Measurements from ENCODE around the gene TAX1BP1.
"Not testable (repeated sequence)": the region's sequence is repeated elsewhere in the genome, so short reads cannot be mapped to it uniquely, and the experiment has no call there.

Gene TAX1BP1

DNA sequence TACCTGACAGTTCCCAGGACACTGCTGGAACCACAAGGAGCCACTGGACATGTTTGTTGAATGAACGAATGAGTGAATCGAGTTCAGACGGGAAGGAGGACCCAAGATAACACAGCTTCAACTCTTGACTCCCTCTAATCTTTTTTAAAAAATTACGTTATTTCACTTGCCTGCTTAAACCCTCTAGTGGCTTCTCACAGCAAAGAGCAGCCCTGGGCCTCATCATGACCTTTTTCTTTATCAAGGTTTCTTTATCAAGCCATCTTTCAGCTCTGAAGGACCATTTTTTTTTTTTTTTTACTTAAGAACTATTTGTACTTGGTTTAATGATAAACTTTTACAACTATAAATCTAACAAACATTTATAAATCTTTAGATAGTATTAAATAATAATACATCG is 110.6 kb downstream of the TAX1BP1 start:
- no peak for DNase-seq

DNA sequence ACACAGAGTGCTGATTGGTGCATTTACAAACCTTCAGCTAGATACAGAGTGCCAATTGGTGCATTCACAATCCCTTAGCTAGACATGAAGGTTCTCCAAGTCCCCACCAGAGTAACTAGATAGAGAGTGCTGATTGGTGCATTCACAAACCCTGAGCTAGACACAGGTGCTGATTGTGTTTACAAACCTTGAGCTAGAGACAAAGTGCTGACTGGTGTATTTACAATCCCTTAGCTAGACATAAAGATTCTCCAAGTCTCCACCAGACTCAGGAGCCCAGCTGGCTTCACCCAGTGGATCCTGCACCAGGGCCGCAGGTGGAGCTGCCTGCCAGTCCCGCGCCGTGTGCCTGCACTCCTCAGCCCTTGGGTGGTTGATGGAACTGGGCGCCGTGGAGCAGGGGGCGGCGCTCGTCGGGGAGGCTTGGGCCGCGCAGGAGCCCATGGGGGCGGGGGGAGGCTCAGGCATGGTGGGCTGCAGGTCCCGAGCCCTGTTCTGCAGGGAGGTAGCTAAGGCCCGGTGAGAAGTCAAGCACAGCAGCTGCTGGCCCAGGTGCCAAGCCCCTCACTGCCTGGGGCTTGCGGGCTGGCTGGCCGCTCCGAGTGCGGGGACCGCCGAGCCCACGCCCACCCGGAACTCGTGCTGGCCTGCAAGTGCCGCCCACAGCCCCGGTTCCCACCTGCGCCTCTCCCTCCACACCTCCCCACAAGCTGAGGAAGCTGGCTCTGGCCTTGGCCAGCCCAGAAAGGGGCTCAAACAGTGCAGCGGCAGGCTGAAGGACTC is 116.9 kb downstream of the TAX1BP1 start:
- DNase-seq, result not testable (repeated sequence)

- DNase-seq, result no peak
Measured at GRCh38 chr7:27860800-27861199, 120.8 kb downstream of the TAX1BP1 start.

- DNase-seq, result no peak
Measured at GRCh38 chr7:27861747-27862146, 121.8 kb downstream of the TAX1BP1 start.

- DNase-seq, result no peak
Measured at GRCh38 chr7:27863880-27864279, 123.9 kb downstream of the TAX1BP1 start.

- DNase-seq, result no peak
Measured at GRCh38 chr7:27866256-27866655, 126.3 kb downstream of the TAX1BP1 start.

DNA sequence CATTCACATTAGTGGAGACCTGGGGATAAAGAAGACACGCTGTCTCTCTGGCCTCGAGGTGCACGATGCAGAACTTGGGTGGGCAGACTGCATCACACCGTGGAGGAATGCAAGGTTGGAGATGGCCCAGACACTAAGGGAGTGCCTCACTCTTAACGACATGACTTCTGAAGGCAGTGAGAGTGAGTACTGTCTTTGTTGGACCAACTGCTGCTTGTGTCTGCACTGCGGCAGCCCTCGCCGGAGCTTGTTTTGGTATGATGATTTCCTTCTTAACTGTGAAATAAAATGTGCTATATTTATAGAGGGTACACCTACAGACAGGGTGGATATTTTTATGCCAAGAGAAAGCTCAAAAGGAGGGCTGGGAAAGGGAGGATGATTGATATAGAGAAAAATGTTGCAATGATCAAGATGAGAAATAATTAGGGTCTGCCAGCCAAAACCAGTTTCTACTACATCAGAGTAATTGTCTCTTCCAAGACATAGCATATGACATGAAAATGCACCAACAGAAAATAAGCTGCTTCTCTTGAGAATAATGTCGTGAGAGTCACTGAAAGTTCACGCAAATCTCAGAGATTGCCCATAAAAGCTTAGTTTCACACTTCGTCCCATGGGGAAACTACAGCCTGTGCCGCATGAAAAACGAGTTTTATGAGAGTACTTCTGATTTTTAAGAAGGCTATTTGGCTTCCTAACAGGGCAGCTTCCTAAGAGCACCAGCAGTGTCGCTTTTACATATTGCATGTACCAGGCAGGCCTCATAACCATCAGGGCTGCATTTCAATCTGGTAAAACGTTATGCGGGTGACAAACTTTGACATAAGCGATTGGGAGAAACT is 127.1 kb downstream of the TAX1BP1 start:
- DNase-seq, result no peak

DNA sequence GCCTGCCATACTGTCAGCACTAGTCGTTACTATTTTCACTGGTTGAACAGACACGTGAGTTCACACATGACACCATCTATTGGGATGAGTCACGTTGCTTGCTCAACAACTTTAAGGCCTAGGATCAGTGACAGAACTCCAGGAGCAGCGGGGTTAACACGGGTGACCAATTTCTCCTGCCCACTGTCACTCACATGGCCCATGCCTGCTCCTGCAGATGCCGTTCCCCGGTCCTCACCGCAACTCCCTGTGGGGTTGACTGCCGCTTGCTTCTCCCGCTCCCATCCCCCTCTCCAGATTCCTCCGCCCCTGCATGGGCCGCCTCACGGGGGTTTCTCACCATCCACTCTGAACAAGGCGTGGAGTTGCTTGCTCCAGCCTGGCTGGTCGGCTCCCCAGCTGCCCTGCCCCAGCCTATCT is 128.2 kb downstream of the TAX1BP1 start:
- DNase-seq, result no peak

DNA sequence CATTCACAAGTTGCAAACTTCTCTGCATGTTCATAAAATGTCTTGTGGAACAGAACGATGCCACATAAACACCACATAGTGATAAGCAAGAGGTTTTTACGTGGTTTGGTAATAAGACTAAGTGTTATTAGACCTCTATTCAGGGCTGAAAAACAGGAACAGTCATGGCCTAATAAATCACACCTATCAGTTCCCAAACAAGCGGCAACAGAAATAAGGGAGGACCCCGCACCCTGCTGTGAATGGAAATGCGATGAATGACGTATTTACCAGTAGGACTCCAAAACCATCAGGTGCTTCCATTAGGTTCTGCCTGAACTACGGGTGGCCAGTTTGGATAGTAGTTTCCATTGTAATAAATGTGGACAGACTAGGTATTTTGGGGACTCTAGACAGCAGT is 129.1 kb downstream of the TAX1BP1 start:
- DNase-seq, result no peak

- DNase-seq, result no peak
Measured at GRCh38 chr7:27870595-27870994, 130.6 kb downstream of the TAX1BP1 start.

DNA sequence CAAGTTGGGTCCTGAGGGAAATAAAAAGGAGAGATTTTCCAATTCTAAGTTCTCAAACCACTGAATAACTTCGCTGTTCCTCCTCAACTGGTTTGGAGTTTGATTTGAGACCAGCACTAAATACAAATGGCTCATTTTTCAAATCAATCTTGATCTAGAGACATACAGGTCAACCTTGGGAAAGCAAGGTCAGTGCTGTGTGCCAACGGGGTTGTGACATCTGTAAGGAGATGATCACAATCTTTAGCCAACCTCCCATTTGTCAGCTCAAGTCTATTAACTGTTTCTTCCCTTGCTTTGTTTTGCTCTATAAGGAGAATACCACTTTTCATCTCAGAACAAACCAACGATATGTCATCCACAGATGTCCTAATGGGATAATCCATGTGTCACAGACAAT is 131.1 kb downstream of the TAX1BP1 start:
- no peak for DNase-seq

DNA sequence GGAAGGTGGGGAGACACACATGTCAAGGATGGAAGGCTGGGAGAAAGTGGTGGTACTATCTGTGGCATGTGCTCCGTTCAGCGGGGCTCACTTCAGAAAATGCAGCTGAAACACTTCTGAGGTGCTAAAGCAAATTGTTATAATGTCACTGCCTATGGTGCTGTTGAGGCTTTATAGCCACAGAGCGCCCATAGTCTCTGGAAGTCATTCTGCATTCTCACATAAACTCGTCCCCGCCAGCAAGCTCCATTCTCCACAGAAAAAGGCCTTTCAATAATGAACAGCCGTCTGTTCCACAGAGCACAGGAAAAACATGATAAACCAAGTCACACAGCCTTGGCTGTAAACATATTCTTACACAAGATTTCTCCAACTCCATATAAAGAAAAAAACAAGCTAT is 131.9 kb downstream of the TAX1BP1 start:
- DNase-seq, result no peak

DNA sequence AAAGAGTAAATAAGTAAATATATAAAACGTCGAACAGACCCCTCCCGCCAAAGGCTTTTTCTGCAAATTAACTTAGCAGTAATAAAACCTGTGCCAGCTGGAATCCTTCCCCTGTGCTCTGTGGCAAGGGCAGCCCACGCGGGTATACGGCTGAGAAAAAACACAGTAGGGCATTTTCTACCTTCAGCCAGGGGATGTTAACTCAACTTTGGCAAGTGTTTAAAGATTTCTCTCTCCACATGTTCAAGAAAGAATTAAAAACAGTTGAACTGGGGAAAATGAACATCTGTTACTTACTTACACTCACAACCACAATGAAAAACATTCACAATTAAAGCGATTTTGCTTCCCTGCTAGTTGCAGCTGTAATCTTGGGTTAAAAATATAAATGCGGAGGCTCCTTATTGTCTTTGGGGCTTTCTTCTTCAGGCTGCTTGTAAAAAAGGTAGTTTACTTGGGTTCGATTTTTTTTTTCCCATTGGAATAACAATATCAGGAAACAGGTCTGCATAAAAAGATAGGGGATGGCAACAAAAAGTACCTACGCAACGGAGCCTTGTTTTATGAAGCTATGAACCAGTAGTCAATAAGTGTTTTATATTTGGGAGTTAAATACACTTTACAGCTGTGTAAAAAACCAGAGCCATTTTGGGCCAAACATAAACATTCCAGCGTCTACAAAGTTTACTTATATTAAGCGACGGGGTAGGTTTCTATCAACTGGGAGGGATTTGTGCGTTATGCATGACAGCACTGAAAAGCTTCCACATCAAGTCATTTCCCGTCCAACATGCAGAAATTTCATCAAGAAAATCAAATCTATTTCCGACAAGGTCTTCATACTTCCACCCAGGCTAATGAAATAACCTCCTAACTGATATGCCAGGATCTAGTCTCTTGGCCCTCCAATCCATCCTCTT is 132.7 kb downstream of the TAX1BP1 start:
- no peak for DNase-seq

GRCh38 chr7:27873981-27874957 is 134.3 kb downstream of the TAX1BP1 start:
- DNase-seq, result no peak

- DNase-seq, result no peak
Measured at GRCh38 chr7:27875061-27875460, 135.1 kb downstream of the TAX1BP1 start.

GRCh38 chr7:27875832-27876231 is 135.9 kb downstream of the TAX1BP1 start:
- no peak for DNase-seq

- no peak for DNase-seq
Measured at GRCh38 chr7:27876756-27877155, 136.8 kb downstream of the TAX1BP1 start.
